GM19467 (cell line): ENCODE data around the gene NAV2.

Experiments
- ATAC-seq: cut with Tn5 transposase; IDR thresholded peaks from one replicate; pipeline ENCODE4 v1.9.1; 2021; ENCODE audit warnings: mild to moderate bottlenecking, moderate library complexity; ENCODE audit not compliant: unreplicated experiment

The NAV2 gene

GRCh38 chr11:20161923-20162744 is 449.5 kb downstream of the NAV2 start:
- ATAC-seq, result no peak

DNA sequence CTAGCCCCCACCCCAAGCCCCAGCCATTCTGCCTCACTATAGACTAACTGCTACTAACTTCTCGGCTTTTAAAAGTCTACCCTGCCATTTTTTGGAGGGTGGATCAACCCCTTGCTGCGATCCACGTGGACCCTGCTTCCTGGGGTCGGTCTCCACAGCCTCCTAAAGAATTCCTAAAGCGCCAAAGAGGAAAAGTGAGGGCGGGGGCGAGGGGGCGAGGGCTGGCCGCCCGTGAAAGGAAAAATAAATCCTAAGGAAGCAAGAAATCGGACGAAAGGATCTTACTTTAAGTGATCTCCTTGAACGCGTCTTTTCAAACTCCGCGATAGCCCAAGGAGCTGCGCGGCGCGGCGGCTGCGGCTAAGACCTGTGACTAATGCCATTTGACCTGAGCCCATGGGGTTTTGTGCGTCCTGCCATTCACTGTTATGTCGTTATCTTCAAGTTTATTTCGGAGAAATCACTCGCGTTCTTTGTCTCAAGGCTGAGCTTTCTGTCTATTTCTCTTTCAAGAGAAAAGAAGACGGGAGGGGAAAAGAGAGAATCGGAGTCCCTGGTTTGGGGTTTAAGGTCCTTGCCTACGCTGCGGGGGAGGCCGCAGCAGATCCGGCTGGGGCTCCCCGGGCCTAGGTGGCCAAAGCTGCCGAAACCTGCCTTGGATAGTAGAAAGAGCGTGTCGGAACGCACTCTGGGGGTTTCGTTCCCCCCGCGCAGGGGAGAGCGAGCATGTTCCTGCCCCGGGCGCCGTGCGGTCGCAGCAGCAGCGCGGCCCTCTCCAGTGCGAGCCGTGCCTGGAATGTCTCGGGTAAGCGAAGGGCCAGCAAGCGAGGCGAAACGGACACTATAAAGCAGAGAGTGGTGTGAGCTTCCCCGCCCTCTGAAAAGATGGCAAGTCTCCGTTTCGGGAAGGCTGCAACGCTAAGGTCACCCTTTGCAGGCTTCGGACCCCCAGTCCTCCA is 450.5 kb downstream of the NAV2 start:
- ATAC-seq, result no peak

- ATAC-seq, result no peak
These were observed 451.3 kb downstream of the NAV2 start for GRCh38 chr11:20163783-20164481.
